ENCODE data around the gene AK8. TPM values are rescaled to one million over a fixed set of nuclear protein-coding genes. Genes with fewer than 3 reads are reported as not detected.

AK8 gene
- total RNA-seq, 6 donors from 2014 or later = 0.44 to 8.4 (median 3.6) TPM

GRCh38 chr9:132825430-132825829 is 52.7 kb downstream of the AK8 start:
- Histone ChIP-seq H3K27ac (no peak overlapping the region), H3K9me3 (no peaks in the 10 kb centered on the region), H3K36me3 (no peaks in the 10 kb centered on the region), H3K4me3 (no peak overlapping the region), H3K4me1 (peaks cover 0 to 9% (median 2%) of the 10 kb centered on the region in 4 donors), H3K27me3 (no peaks in the 10 kb centered on the region)
- TF ChIP-seq EP300 (IDR thresholded peaks at IDR 0.05) = no peak
- no peak for TF ChIP-seq POLR2A (IDR thresholded peaks at IDR 0.05)
- no peak for TF ChIP-seq CTCF (IDR thresholded peaks at IDR 0.05)
- no peak for TF ChIP-seq POLR2AphosphoS5 (IDR thresholded peaks at IDR 0.05)
- 74 to 77% methylated on average over 10 of the region's 10 CpGs for WGBS, 2 donors
- ATAC-seq (ENCODE audit: low FRiP score in 2 of 2) (no peak), DNase-seq (no peak)

GRCh38 chr9:132824951-132825350 is 53.1 kb downstream of the AK8 start:
- Histone ChIP-seq H3K27ac (no peak overlapping the region), H3K4me3 (no peak overlapping the region), H3K4me1 (peaks cover 0 to 9% (median 2%) of the 10 kb centered on the region in 4 donors), H3K27me3 (no peaks in the 10 kb centered on the region), H3K9me3 (no peaks in the 10 kb centered on the region), H3K36me3 (no peaks in the 10 kb centered on the region)
- 81 to 84% methylated on average over 2 of the region's 2 CpGs for WGBS, 2 donors
- DNase-seq (no peak), ATAC-seq (ENCODE audit: low FRiP score in 2 of 2) (no peak)
- no peak for TF ChIP-seq POLR2AphosphoS5 (IDR thresholded peaks at IDR 0.05)

- TF ChIP-seq CTCF (IDR thresholded peaks at IDR 0.05) = no peak
- no peak for TF ChIP-seq POLR2A (IDR thresholded peaks at IDR 0.05)
- no peak for TF ChIP-seq EP300 (IDR thresholded peaks at IDR 0.05)
- no peak for TF ChIP-seq POLR2AphosphoS5 (IDR thresholded peaks at IDR 0.05)
- Histone ChIP-seq H3K36me3 (no peaks in the 10 kb centered on the region), H3K9me3 (no peaks in the 10 kb centered on the region), H3K4me1 (peaks cover 0 to 9% (median 2%) of the 10 kb centered on the region in 4 donors), H3K27ac (no peak overlapping the region), H3K4me3 (no peak overlapping the region), H3K27me3 (no peaks in the 10 kb centered on the region)
- 83 to 85% methylated on average over 2 to 8 of the region's 8 CpGs for WGBS, 2 donors
- ATAC-seq (ENCODE audit: low FRiP score in 2 of 2) (no peak), DNase-seq (peak in 1 of 2 donors; percentile 33)
Observed at GRCh38 chr9:132824151-132824550, 53.9 kb downstream of the AK8 start.

- no peaks in the 10 kb centered on the region for H3K9me3 ChIP-seq
- H3K4me3 ChIP-seq = no peak overlapping the region
- 70 to 74% methylated on average over 14 to 18 of the region's 18 CpGs for WGBS, 2 donors
- peaks cover 0 to 9% (median 2%) of the 10 kb centered on the region in 4 donors for H3K4me1 ChIP-seq
- H3K27ac ChIP-seq = no peak overlapping the region
- no peaks in the 10 kb centered on the region for H3K27me3 ChIP-seq
- no peak for DNase-seq
- ATAC-seq (ENCODE audit: low FRiP score in 2 of 2) = peak in 1 of 2 donors; percentile 7
- TF ChIP-seq CTCF (IDR thresholded peaks at IDR 0.05) = no peak
- TF ChIP-seq EP300 (IDR thresholded peaks at IDR 0.05) = no peak
- no peak for TF ChIP-seq POLR2A (IDR thresholded peaks at IDR 0.05)
- TF ChIP-seq POLR2AphosphoS5 (IDR thresholded peaks at IDR 0.05) = no peak
- no peaks in the 10 kb centered on the region for H3K36me3 ChIP-seq
Observed at GRCh38 chr9:132823370-132824145, 54.5 kb downstream of the AK8 start.

- Histone ChIP-seq H3K9me3 (no peaks in the 10 kb centered on the region), H3K27me3 (no peaks in the 10 kb centered on the region), H3K4me1 (no peaks in the 10 kb centered on the region), H3K36me3 (no peaks in the 10 kb centered on the region), H3K27ac (no peak overlapping the region), H3K4me3 (no peak overlapping the region)
- whole genome bisulfite sequencing, 2 donors = 79 to 82% methylated on average over 11 of the region's 11 CpGs
- no peak for ATAC-seq (ENCODE audit: low FRiP score in 2 of 2)
- no peak for DNase-seq
- TF ChIP-seq EP300 (IDR thresholded peaks at IDR 0.05) (no peak), POLR2A (IDR thresholded peaks at IDR 0.05) (no peak), POLR2AphosphoS5 (IDR thresholded peaks at IDR 0.05) (no peak), CTCF (IDR thresholded peaks at IDR 0.05) (no peak)
Observed at GRCh38 chr9:132820169-132820944, 57.7 kb downstream of the AK8 start.
